NT2/D1 (cell line): ENCODE results near the gene PLAC1.

Experiments used
- DNase-seq: peaks from one replicate; pipeline ENCODE4 v3.0.0-alpha.2; 2011; ENCODE audit warnings: low read depth, low spot score
- H3K27me3 ChIP-seq: 2 replicates; pipeline ENCODE4 v1.6.0; 2011; ENCODE audit warnings: mild to moderate bottlenecking; ENCODE audit not compliant: insufficient read length, insufficient read depth
- H3K36me3 ChIP-seq: 2 replicates; pipeline ENCODE4 v1.6.1; 2011; ENCODE audit warnings: mild to moderate bottlenecking, low read length, mixed read lengths; ENCODE audit not compliant: insufficient read depth, insufficient read length
- H3K4me1 ChIP-seq: 2 replicates; pipeline ENCODE4 v1.5.1; 2011; ENCODE audit not compliant: insufficient read depth, insufficient read length
- H3K4me3 ChIP-seq: 2 replicates; pipeline ENCODE4 v1.5.1; 2011; ENCODE audit warnings: low read depth; ENCODE audit not compliant: insufficient read length
- H3K9ac ChIP-seq: 2 replicates; pipeline ENCODE4 v1.6.0; 2011; ENCODE audit warnings: low read depth; ENCODE audit not compliant: insufficient read length
- H3K9me3 ChIP-seq: 2 replicates; pipeline ENCODE4 v1.5.1; 2011; ENCODE audit warnings: mild to moderate bottlenecking, low read length; ENCODE audit not compliant: insufficient read depth
- SUZ12 ChIP-seq: IDR thresholded peaks from 2 replicates; pipeline ENCODE4 v1.6.1; 2011; ENCODE audit not compliant: insufficient read length, insufficient read depth; ENCODE audit errors: extremely low read depth
- YY1 ChIP-seq: IDR thresholded peaks from 2 replicates; pipeline ENCODE4 v1.6.1; 2011; ENCODE audit not compliant: insufficient read length, insufficient read depth
- ZNF274 ChIP-seq: IDR thresholded peaks from 2 replicates; pipeline ENCODE4 v1.6.1; 2011; ENCODE audit warnings: mild to moderate bottlenecking, low read depth, low read length

PLAC1 gene

DNA sequence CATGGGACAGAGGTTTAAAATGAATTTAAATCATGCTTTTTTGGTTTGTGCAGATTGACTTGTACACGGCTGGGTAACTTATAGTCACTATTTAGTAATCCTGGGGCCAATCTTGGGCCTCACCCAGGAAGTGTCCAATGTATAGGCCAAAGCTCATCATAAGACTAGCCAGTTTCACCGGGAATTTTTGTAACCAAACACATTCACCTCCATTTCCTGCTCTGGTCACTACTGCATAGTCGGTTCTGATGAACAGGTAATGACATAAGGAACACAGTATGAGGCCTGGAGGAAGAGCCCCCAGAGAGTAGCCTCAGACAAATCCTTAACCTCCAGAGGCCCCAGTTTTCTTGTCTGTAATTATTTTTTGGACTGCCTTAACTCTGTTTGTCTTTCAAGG is 116.4 kb downstream of the PLAC1 start:
- no peaks in the 10 kb centered on the region for H3K4me1 ChIP-seq

DNA sequence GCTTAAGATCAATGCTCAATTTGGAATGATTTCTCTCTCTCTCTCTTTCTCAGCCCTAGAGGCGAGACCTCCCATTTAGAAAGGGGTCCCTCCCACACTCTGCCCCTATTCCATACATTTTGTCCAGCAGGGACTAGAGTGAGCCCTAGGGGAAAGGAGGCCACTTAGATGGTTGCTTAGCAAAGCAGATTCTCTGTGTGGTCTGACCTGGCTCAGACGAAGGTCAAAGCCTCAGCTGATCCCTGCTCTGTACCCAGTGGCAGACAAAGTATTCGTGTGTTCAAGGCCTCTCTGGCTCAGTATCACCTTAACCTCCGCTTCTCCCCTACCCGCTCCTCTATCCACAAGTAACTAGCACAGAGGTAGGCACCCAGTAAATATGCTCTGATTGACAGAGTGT is 120.0 kb downstream of the PLAC1 start:
- H3K4me3 ChIP-seq: no peak overlapping the region
- H3K4me1 ChIP-seq: no peaks in the 10 kb centered on the region
- TF ChIP-seq ZNF274 (no peak), SUZ12 (no peak), YY1 (no peak)
- no peaks in the 10 kb centered on the region for H3K36me3 ChIP-seq
- H3K9ac ChIP-seq: no peak overlapping the region
- H3K27me3 ChIP-seq: no peaks in the 10 kb centered on the region
- no peaks in the 10 kb centered on the region for H3K9me3 ChIP-seq
- no peak for DNase-seq

More for the DNA sequence above, 116.4 kb downstream of the PLAC1 start:
- Histone ChIP-seq H3K36me3 (no peaks in the 10 kb centered on the region), H3K9me3 (no peaks in the 10 kb centered on the region), H3K9ac (no peak overlapping the region), H3K4me3 (no peak overlapping the region), H3K27me3 (no peaks in the 10 kb centered on the region)
- DNase-seq: no peak
- no peak for TF ChIP-seq YY1
- no peak for TF ChIP-seq SUZ12
- TF ChIP-seq ZNF274: no peak

DNA sequence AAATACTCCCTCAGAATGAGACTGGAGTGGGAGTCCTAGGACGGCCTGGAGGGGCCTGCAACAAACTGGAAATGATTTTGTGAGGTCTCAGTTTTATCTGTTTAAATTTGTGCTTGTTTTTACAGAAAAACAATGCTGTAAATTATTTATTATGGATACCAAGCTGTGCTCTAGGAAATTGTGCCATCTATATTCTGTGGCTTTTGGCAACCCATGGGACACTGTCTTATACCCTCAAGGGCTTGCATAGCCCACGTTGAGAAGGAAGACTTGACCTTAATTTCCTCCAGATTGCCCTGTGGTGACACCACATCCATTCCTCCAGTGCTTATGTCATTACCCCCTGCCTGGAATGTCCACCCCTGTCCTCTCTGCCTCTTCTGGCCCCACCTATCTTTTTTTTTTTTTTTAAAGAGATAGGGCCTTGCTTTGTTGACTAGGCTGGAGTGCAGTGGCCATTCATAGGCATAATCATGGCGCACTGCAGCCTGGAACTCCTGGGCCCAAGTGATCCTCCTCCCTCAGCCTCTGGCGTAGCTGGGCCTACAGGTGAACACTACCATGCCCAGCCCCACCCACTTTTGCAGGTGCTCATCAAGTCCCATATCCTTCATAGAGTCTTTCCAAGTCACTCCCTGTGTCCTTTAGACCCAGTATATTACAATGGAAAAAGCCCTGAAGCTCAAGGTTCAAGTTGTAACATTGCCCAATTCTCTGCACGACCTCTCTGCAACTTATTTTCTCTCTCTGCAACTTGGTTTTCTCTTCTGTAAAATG is 120.9 kb downstream of the PLAC1 start:
- Histone ChIP-seq H3K36me3 (no peaks in the 10 kb centered on the region), H3K4me1 (no peaks in the 10 kb centered on the region), H3K27me3 (no peaks in the 10 kb centered on the region), H3K9ac (no peak overlapping the region), H3K9me3 (no peaks in the 10 kb centered on the region), H3K4me3 (no peak overlapping the region)
- no peak for DNase-seq
- TF ChIP-seq YY1 (no peak), SUZ12 (no peak)

DNA sequence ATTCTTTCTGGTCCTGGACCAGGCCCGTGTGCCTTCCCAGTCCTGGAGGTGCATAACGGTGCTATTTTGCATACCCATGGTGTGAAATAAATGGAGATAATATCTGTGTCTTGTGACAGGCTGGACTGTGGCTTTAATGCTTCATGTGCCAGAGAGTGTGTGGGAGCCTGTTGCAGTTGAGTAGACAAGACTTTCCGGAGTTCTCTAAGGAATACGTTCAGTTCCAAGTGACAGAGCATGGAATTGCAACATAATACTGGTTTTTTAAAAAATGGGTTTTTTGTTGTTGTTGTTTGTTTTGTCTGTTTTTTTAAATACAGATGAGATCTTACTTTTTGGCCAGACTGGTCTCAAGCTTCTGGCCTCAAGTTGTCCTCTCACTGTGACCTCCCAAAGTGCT is 124.3 kb downstream of the PLAC1 start:
- no peaks in the 10 kb centered on the region for H3K9me3 ChIP-seq
- no peaks in the 10 kb centered on the region for H3K36me3 ChIP-seq
- no peak overlapping the region for H3K9ac ChIP-seq
- no peaks in the 10 kb centered on the region for H3K27me3 ChIP-seq
- H3K4me1 ChIP-seq: no peaks in the 10 kb centered on the region
- DNase-seq: no peak
- no peak overlapping the region for H3K4me3 ChIP-seq
- TF ChIP-seq ZNF274 (no peak), YY1 (no peak), SUZ12 (no peak)

DNA sequence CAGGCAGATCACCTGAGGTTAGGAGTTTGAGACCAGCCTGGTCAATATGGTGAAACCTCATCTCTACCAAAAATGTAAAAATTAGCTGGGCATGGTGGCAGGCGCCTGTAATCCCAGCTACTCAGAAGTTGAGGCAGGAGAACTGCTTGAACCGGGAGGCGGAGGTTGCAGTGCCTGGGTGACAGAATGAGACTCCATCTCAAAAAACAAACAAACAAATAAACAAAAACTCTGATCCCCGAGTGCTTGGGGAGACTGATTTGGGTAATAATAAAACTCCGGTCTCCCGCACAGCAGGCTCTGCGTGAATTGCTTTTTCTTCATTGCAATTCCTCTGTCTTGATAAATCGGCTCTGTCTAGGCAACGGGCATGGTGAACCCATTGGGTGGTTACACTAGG is 124.9 kb downstream of the PLAC1 start:
- no peaks in the 10 kb centered on the region for H3K27me3 ChIP-seq
- no peaks in the 10 kb centered on the region for H3K9me3 ChIP-seq
- H3K4me3 ChIP-seq: no peak overlapping the region
- no peaks in the 10 kb centered on the region for H3K36me3 ChIP-seq
- no peak for DNase-seq
- H3K4me1 ChIP-seq: no peaks in the 10 kb centered on the region
- TF ChIP-seq YY1: no peak
- no peak for TF ChIP-seq SUZ12
- TF ChIP-seq ZNF274: no peak
- no peak overlapping the region for H3K9ac ChIP-seq

DNA sequence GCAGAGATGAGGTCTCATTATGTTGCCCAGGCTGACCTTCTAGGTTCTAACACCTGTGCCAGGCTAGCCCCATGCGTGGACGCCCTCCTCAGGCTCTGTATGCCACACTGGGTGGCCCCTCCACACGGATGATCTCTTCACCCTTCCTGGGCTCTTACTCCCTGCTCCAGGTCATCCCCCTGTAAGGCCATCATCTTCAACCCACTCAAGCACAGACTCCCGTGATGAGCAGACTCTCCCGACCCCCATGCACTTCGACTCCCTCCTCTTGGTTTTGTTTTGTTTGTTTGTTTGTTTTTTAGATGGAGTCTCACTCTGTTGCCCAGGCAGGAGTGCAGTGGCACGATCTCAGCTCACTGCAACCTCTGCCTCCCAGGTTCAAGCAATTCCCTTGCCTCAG is 127.4 kb downstream of the PLAC1 start:
- H3K4me3 ChIP-seq: no peak overlapping the region
- H3K9ac ChIP-seq: no peak overlapping the region
- no peaks in the 10 kb centered on the region for H3K36me3 ChIP-seq
- H3K27me3 ChIP-seq: no peaks in the 10 kb centered on the region
- no peaks in the 10 kb centered on the region for H3K9me3 ChIP-seq
- no peak for DNase-seq
- H3K4me1 ChIP-seq: no peaks in the 10 kb centered on the region
- TF ChIP-seq SUZ12 (no peak), YY1 (no peak), ZNF274 (no peak)

DNA sequence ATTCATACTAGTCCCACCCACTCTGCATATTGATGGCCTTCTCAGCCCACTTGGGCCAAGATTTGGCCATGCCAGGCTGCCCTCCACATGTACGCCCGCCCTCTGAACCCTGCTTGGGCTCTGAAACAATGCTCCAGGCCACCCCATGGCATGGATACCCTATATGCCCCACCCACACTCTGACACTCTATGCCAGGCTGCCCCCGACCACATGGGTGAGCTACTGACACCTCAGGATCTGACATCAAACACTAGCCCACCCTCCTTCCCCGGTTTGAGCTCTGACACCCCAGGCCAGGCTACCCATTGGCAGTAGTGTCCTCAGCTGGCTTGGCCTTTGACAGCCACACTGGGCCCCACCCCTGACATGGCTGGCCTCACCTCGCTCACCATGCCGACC is 128.8 kb downstream of the PLAC1 start:
- no peaks in the 10 kb centered on the region for H3K36me3 ChIP-seq
- H3K9ac ChIP-seq: no peak overlapping the region
- TF ChIP-seq ZNF274: no peak
- TF ChIP-seq YY1: no peak
- H3K9me3 ChIP-seq: no peaks in the 10 kb centered on the region
- no peaks in the 10 kb centered on the region for H3K27me3 ChIP-seq
- no peak overlapping the region for H3K4me3 ChIP-seq
- no peaks in the 10 kb centered on the region for H3K4me1 ChIP-seq
- no peak for DNase-seq

DNA sequence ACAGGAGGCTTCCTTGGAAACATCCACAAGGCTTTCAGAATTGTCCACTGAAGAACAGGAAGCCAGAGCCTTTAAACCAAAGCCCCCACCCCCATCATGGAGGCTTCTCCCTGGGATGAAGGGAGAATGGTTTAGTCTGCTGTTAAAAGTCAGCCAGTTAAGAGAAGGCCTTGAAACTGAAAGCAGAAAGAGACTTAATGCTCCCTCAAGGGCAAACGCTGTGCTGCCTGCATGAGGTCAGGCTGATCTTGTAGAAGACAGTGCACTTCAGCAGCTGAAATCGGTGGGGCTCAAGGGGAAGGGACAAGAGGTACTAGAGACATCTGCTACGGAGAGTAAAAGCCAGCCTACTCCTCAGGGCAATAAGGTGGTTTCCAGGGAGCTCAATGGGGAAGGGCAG is 129.3 kb downstream of the PLAC1 start:
- H3K4me3 ChIP-seq: no peak overlapping the region
- no peaks in the 10 kb centered on the region for H3K4me1 ChIP-seq
- DNase-seq: no peak
- no peaks in the 10 kb centered on the region for H3K9me3 ChIP-seq
- H3K9ac ChIP-seq: no peak overlapping the region
- H3K36me3 ChIP-seq: no peaks in the 10 kb centered on the region
- no peak for TF ChIP-seq YY1
- TF ChIP-seq SUZ12: no peak
- TF ChIP-seq ZNF274: no peak
- no peaks in the 10 kb centered on the region for H3K27me3 ChIP-seq
